Sciatic nerve (tissue), 2 donors: ENCODE measurements around the gene IMPG2. TPM values are rescaled to one million over a fixed set of nuclear protein-coding genes. Genes with fewer than 3 reads are reported as not detected.

ENCODE experiments used
- ATAC-seq: fragments of 200-7000 bp; cut with Tn5 transposase; one replicate; pipeline ENCODE4 v1.9.1; 2020; ENCODE audit warnings: mild to moderate bottlenecking, moderate library complexity
- DNase-seq: peaks from one replicate; pipeline ENCODE4 v3.0.0-alpha.2; 2020; ENCODE audit warnings: low spot score
- intact Hi-C: fragments of 100-400 bp; cut with DNase I; formaldehyde crosslinking; loops from one replicate; pipeline ENCODE4 v1.14.2; 2022
- total RNA-seq: library from RNA; stranded (reverse); fragmentation: NEBNext Ultra II Directional; extraction: Animal tissue kit (Norgen Biotek cat#: 25700); gene quantifications from one replicate; pipeline ENCODE4 v1.2.1, GENCODE V29; 2021
- donor health status: DM: no; HTN: no; CAD: no.
- donor health status: DM: no; HTN: no; CAD: no.

Gene IMPG2
- total RNA-seq, 1 donor from 2014 or later, result 0.22 TPM

GRCh38 chr3:101251441-101251840 is 68.9 kb downstream of the IMPG2 start:
- no peak for ATAC-seq
- no peak for DNase-seq
- intact Hi-C loops, result no loop called here

GRCh38 chr3:101249522-101249921 is 70.9 kb downstream of the IMPG2 start:
- ATAC-seq, result no peak
- DNase-seq, result no peak
- intact Hi-C loops, result no loop called here

GRCh38 chr3:101248736-101249135 is 71.6 kb downstream of the IMPG2 start:
- intact Hi-C loops, result no loop called here
- no peak for ATAC-seq
- DNase-seq, result no peak

GRCh38 chr3:101244212-101244575 is 76.2 kb downstream of the IMPG2 start:
- intact Hi-C loops, result no loop called here
- no peak for DNase-seq
- ATAC-seq, result no peak

- intact Hi-C loops, result no loop called here
These were observed 76.8 kb downstream of the IMPG2 start for GRCh38 chr3:101243285-101244211.

GRCh38 chr3:101240719-101241399 is 79.5 kb downstream of the IMPG2 start:
- intact Hi-C loops, result no loop called here

More at GRCh38 chr3:101243285-101244211, 76.8 kb downstream of the IMPG2 start:
- no peak for DNase-seq
- ATAC-seq, result no peak

GRCh38 chr3:101235048-101235447 is 85.3 kb downstream of the IMPG2 start:
- ATAC-seq (peak; percentile 46), DNase-seq (no peak)
- intact Hi-C loops, result no loop called here

More at GRCh38 chr3:101240719-101241399, 79.5 kb downstream of the IMPG2 start:
- ATAC-seq, result no peak
- no peak for DNase-seq

- DNase-seq, result no peak
- no peak for ATAC-seq
- intact Hi-C loops, result loop anchor here (5.0 kb wide), 1 partner anchor 407 kb away; no protein-coding TSS in a partner anchor
These were observed 89.8 kb downstream of the IMPG2 start for GRCh38 chr3:101230618-101231017.

GRCh38 chr3:101229681-101230080 is 90.7 kb downstream of the IMPG2 start:
- no peak for DNase-seq
- ATAC-seq, result no peak
- intact Hi-C loops, result loop anchor here (5.0 kb wide), 1 partner anchor 408 kb away; no protein-coding TSS in a partner anchor

- DNase-seq, result no peak
These were observed 91.9 kb downstream of the IMPG2 start for GRCh38 chr3:101228441-101228840.

GRCh38 chr3:101224739-101225138 is 95.6 kb downstream of the IMPG2 start:
- DNase-seq, result no peak
- intact Hi-C loops, result no loop called here
- peak; percentile 22 for ATAC-seq

More at GRCh38 chr3:101228441-101228840, 91.9 kb downstream of the IMPG2 start:
- ATAC-seq, result no peak
- intact Hi-C loops, result no loop called here

GRCh38 chr3:101223016-101223415 is 97.4 kb downstream of the IMPG2 start:
- DNase-seq (no peak), ATAC-seq (no peak)
- intact Hi-C loops, result no loop called here

- no peak for DNase-seq
- intact Hi-C loops, result no loop called here
- ATAC-seq, result no peak
These were observed 100.4 kb downstream of the IMPG2 start for GRCh38 chr3:101219842-101220560.

- intact Hi-C loops, result no loop called here
- peak; percentile 23 for ATAC-seq
These were observed 102.7 kb downstream of the IMPG2 start for GRCh38 chr3:101217472-101218245.

GRCh38 chr3:101216710-101217465 is 103.5 kb downstream of the IMPG2 start:
- intact Hi-C loops, result no loop called here
- DNase-seq (no peak), ATAC-seq (peak; percentile 94)

More at GRCh38 chr3:101217472-101218245, 102.7 kb downstream of the IMPG2 start:
- DNase-seq, result no peak

- no peak for ATAC-seq
- intact Hi-C loops, result no loop called here
- no peak for DNase-seq
These were observed 107.6 kb downstream of the IMPG2 start for GRCh38 chr3:101212730-101213129.

- ATAC-seq (peak; percentile 52), DNase-seq (no peak)
- intact Hi-C loops, result no loop called here
These were observed 116.1 kb downstream of the IMPG2 start for GRCh38 chr3:101204246-101204645.

GRCh38 chr3:101203411-101203810 is 117.0 kb downstream of the IMPG2 start:
- intact Hi-C loops, result no loop called here
- ATAC-seq (no peak), DNase-seq (no peak)
